Left lung (tissue), 10 donors: ENCODE results near the gene SNTB2. TPM values are rescaled to one million over a fixed set of nuclear protein-coding genes. Genes with fewer than 3 reads are reported as not detected.

Experiments used
- ATAC-seq: fragments of 200-7000 bp; cut with Tn5 transposase; one replicate; pipeline ENCODE4 v1.9.1; 2020; ENCODE audit warnings: moderate library complexity
- DNase-seq, 4 donors: peaks; one replicate each; pipeline ENCODE4 v3.0.0-alpha.2; 2013 to 2020
- H3K27ac ChIP-seq, 2 donors: fragments of 200-600 bp; sonication (generic) in 1 of 2; one replicate each; pipeline versions ENCODE4 v1.5.0 to v1.8.0; 2020 to 2021
- H3K27me3 ChIP-seq, 2 donors: fragments of 200-600 bp; sonication (generic) in 1 of 2; one replicate each; pipeline versions ENCODE4 v1.5.0 to v1.8.0; 2020 to 2021
- H3K36me3 ChIP-seq, 2 donors: fragments of 200-600 bp; sonication (generic) in 1 of 2; one replicate each; pipeline versions ENCODE4 v1.5.0 to v1.8.0; 2020 to 2021
- H3K4me1 ChIP-seq, 2 donors: fragments of 200-600 bp; one replicate each; pipeline ENCODE4 v1.8.0; 2021
- H3K4me3 ChIP-seq, 2 donors: fragments of 200-600 bp; sonication (generic) in 1 of 2; one replicate each; pipeline versions ENCODE4 v1.5.0 to v1.8.0; 2020 to 2021; ENCODE audit warnings: mild to moderate bottlenecking in 1 of 2
- H3K9me3 ChIP-seq, 2 donors: fragments of 200-600 bp; sonication (generic) in 1 of 2; one replicate each; pipeline versions ENCODE4 v1.5.0 to v1.8.0; 2020 to 2021
- intact Hi-C, 2 donors: fragments of 100-400 bp; cut with DNase I; formaldehyde crosslinking; loops; one replicate each; pipeline versions ENCODE4 v1.11.2 to v1.14.2; 2022
- polyA plus RNA-seq, 6 donors: library from polyadenylated mRNA; unstranded; fragments of 120-200 nt; gene quantifications; one replicate each; pipeline ENCODE4 v1.2.1, GENCODE V29; 2013; ENCODE audit not compliant: insufficient read length in 6 of 6
- total RNA-seq, 2 donors: library from RNA; stranded (reverse); fragmentation: NEBNext Ultra II Directional; extraction: Animal tissue kit (Norgen Biotek cat#: 25700); gene quantifications; one replicate each; pipeline ENCODE4 v1.2.1, GENCODE V29; 2021
- TF ChIP-seq, protein P1 (sequence below), 2 donors: fragments of 200-600 bp; sonication (generic) in 1 of 2; IDR thresholded peaks; one replicate each; pipeline versions ENCODE4 v1.5.0 to v1.8.0; 2021; ENCODE audit warnings: antibody characterized with exemption in 2 of 2
- donor health status: DM: no; HTN: yes; CAD: no.
- donor health status: DM: no; HTN: no; CAD: no.

SNTB2 gene
- total and polyA plus RNA-seq, 8 donors = 22.8 to 47.3 (median 25.1) TPM

DNA sequence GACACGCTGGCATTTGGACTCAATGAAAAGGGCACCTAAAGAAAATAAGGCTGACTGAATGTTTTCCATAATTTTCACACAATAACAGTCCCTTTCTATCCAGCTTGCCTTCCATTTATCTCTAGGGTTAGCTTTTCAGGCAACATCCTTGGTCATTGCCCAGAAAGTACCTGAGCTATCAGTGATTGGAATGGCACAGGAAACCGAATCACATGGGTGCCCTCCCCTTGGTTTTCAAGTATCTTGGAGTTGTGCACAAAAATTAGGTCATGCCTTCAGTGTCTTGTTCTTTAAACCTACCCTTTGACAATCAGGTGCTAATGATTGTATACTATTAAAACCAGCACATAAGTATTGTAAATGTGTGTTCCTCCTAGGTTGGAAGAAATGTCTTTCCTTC lies 120.9 kb downstream of the SNTB2 start:
- ATAC-seq = no peak
- intact Hi-C loops = no loop called here
- no peak overlapping the region for H3K27ac ChIP-seq

DNA sequence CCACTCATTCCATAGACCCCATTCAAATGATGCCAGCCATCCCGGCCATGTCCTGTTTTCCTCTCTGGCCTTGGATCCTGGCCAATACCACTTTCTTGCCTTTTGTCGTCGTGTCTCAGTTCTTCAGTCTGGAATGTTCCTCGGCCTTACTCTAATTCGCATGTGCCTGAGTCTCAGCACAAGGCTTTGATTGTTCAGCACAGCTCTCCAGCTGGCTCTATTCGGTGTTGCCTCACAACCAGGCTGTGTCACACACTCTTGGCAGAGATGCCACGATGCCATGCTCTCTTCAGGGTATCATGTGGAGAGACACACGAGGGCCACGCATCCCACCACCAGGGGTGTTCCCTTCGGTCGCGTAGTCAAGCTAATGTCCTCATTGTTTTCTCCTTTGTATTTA lies 122.4 kb downstream of the SNTB2 start:
- Histone ChIP-seq H3K36me3 (peaks cover 0 to 2% of the 10 kb centered on the region in 2 donors), H3K4me3 (no peak overlapping the region), H3K4me1 (peaks cover 0 to 23% of the 10 kb centered on the region in 2 donors), H3K27me3 (no peaks in the 10 kb centered on the region), H3K27ac (no peak overlapping the region), H3K9me3 (no peaks in the 10 kb centered on the region)
- DNase-seq (no peak), ATAC-seq (no peak)
- intact Hi-C loops = no loop called here
- TF ChIP-seq, protein P1, sequence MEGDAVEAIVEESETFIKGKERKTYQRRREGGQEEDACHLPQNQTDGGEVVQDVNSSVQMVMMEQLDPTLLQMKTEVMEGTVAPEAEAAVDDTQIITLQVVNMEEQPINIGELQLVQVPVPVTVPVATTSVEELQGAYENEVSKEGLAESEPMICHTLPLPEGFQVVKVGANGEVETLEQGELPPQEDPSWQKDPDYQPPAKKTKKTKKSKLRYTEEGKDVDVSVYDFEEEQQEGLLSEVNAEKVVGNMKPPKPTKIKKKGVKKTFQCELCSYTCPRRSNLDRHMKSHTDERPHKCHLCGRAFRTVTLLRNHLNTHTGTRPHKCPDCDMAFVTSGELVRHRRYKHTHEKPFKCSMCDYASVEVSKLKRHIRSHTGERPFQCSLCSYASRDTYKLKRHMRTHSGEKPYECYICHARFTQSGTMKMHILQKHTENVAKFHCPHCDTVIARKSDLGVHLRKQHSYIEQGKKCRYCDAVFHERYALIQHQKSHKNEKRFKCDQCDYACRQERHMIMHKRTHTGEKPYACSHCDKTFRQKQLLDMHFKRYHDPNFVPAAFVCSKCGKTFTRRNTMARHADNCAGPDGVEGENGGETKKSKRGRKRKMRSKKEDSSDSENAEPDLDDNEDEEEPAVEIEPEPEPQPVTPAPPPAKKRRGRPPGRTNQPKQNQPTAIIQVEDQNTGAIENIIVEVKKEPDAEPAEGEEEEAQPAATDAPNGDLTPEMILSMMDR (IDR thresholded peaks at IDR 0.05) = no peak

More for the DNA sequence above, 120.9 kb downstream of the SNTB2 start:
- Histone ChIP-seq H3K9me3 (no peaks in the 10 kb centered on the region), H3K4me1 (peaks cover 0 to 15% of the 10 kb centered on the region in 2 donors), H3K27me3 (no peaks in the 10 kb centered on the region), H3K36me3 (no peaks in the 10 kb centered on the region), H3K4me3 (no peak overlapping the region)
- TF ChIP-seq, protein P1 (IDR thresholded peaks at IDR 0.05) = no peak
- DNase-seq = no peak

DNA sequence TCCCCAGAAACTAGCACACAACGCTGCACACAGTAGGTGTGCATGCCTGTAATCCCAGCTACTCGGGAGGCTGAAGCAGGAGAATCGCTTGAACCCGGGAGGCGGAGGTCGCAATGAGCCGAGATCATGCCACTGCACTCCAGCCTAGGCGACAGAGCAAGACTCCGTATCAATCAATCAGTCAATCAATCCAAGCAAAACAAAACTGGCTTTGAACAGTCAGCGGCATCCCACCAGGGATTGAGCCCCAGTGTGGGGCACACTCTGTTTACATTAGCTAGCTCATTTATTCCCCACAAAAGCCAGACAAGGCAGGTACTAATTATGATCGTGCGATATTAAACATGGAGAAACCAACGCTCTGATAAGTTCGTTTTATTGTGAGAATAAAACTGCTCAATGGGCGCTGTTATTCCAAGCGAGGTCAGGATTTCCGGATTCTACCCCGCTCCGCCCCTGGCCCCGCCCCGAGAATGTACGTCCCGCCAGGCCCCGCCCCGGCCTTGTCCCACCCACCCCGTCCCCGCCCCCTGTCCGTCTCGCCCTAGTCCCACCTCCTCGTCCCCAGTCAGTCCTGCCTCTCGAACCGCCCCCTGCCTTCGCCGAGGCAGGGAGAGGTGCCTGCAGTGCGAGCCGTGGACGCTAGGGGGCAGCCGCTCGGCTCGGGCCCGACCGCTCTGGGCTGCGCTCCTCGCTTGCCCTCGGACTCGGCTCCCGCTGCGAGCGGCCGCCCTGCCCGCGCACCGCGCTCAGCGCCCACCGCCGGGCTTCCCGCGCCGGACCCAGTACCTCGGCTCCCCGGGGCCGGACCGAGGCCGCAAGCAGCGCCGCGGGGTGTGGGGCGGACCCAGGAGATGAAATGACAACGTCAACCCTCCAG lies 123.9 kb downstream of the SNTB2 start, which contains the start of gene VPS4A:
TSS of gene VPS4A (plus strand) at position 698 of the 880 bp plus-strand sequence. CDS start at position 860, 162 bp downstream.
- intact Hi-C loops = no loop called here
- ATAC-seq = peak; percentile 99
- TF ChIP-seq, protein P1 (IDR thresholded peaks at IDR 0.05) = peak; percentile 84 to 98
- H3K9me3 ChIP-seq = no peaks in the 10 kb centered on the region
- H3K4me3 ChIP-seq = peak within 1 kb of the TSS; percentile 86 to 90
- H3K4me1 ChIP-seq = peaks cover 0 to 26% of the 10 kb centered on the region in 2 donors
- DNase-seq = peak; percentile 91 to 100 (median 98)
- H3K27ac ChIP-seq = peak within 1 kb of the TSS; percentile 80 to 90
- no peaks in the 10 kb centered on the region for H3K27me3 ChIP-seq
- H3K36me3 ChIP-seq = peaks cover 0 to 18% of the 10 kb centered on the region in 2 donors

DNA sequence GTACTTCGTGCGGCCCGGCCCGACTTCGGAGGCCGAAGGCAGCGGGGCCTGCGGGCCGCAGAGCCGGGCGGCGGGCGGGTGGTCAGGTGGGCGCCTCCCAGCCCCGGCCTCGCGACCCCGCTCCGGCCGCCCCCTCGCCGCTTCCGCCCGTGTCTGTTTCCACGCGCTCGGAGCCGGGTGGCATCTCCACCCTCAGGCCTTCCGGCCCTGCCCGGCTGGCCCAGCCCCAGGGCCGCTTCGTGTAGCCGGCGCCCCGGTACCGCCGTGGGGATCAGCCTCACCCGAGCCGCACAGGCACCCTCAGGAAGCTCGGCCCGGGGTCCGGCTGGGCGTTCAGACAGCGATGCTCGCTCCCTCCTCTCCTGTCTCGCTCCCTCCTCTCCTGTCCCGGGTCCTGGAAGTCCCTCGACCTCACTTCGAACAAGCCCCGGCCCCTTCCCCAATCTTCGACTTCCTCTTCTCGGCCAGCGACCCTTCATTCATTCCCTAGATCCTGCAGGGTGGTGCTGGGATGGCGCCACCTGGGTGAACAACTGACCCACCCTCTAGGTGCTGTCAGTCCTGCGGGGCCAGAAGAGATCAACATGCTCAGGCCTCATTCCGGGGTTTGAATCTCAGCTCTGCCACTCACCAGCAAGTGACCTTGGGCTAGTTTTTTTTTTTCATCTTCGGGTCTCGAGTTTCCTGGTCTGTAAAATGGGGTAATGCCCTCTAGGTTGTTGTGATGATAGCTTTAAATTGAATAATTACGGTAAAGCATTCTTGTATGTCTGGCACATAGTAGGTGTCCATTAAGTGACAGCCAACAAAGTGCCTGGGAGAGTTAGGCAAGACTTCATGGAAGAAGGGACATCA lies 124.8 kb downstream of the SNTB2 start:
- intact Hi-C loops = no loop called here
- ATAC-seq (peak; percentile 46), DNase-seq (peak in 1 of 4 donors; percentile 88)
- peak overlapping the region; percentile 79 to 90 for H3K27ac ChIP-seq
- H3K9me3 ChIP-seq = no peaks in the 10 kb centered on the region
- peaks cover 0 to 26% of the 10 kb centered on the region in 2 donors for H3K4me1 ChIP-seq
- H3K4me3 ChIP-seq = peak overlapping the region; percentile 86 to 90
- TF ChIP-seq, protein P1 (IDR thresholded peaks at IDR 0.05) = no peak
- H3K36me3 ChIP-seq = peaks cover 0 to 26% of the 10 kb centered on the region in 2 donors
- no peaks in the 10 kb centered on the region for H3K27me3 ChIP-seq
